GM21528 (cell line): ENCODE results near the gene MRPL58.
A peak's percentile ranks its signal among the peaks of the same experiment; 100 is the strongest.
"Not testable (repeated sequence)": the region's sequence is repeated elsewhere in the genome, so short reads cannot be mapped to it uniquely, and the experiment has no call there.

Source experiments
- ATAC-seq: cut with Tn5 transposase; IDR thresholded peaks from one replicate; pipeline ENCODE4 v1.9.1; 2021; ENCODE audit warnings: mild to moderate bottlenecking, moderate library complexity; ENCODE audit not compliant: unreplicated experiment, low FRiP score

Gene MRPL58

DNA sequence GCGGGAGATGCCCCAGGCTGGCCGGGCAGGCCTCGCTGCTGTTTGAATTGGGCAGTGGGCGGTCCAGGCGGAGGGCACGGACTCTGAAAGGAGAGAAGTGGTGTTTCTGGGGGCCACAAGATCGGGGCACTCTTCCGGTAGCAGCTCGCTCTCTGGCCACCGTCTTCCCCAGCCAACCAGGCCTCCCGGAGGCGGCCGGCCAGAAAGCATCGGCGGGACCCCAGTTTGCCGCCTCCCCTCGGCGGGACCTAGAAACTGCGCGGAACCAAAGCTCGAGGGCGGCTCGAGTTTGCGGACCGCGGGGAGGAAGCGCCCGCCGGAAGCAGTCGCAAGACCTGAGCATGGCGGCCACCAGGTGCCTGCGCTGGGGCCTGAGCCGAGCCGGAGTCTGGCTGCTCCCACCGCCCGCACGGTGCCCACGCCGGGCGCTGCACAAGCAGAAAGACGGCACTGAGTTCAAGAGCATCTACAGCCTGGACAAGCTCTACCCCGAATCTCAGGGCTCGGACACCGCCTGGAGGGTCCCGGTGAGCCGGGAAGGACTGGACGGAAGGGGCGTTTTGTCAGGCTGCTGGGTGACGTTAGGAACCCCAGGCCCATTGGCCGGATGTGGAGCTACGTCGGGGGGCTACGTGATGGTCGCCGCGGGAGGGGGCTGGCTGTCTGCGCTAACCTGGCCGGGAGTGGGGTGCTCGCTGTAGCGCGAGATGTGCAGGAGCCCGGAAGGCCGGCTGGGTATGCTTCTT is at the start of gene MRPL58:
Gene MRPL58 (plus strand): TSS at position 325 of the 746 bp plus-strand sequence. CDS start 17 bp downstream, at position 342.
- peak; percentile 83 for ATAC-seq

DNA sequence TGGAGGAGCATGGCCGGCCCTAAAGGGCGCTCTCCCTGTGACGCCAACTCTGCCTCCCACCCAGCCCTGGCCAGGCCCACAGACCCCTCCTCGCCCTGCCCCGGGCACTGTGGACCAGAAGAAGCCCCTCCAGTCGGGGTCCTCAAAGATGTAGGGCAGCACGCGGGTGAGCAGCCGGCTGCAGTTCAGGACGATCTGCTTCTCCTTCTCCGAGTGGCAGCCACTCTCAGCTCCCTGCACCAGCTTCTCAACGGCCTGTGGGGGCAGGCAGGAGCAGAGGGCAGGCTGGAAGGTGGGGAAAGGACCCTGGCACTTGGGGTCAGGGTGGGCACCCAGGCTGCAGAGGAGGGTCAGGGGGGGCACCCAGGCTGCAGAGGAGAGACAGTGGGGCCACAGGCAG is 48.8 kb upstream of the MRPL58 start:
- ATAC-seq, result no peak

DNA sequence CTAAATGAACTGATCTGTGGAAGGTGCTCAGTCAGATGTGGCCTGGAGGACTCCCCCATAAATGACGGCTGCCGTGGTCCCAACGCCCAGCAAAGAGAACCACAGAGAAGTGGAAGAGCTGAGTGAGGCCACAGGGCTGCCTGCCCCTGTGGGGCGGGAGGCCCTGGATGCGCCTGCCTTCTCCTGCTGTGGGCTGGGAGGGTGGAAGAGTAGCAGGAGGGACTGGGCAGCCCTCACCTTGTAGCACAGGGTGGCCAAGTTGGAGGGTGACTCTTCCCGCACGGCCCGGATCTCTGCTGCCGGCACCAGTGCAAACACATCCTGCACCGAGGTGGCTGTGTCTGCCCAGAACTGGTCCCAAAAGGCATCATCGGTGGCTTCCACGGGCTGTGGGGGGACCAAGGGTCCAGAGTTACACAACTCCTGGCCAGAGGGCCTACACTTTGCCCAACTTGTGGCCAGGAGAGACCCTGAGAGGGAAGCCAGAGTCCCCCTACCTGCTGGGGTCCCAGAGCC is 48.2 kb upstream of the MRPL58 start:
- ATAC-seq, result no peak

DNA sequence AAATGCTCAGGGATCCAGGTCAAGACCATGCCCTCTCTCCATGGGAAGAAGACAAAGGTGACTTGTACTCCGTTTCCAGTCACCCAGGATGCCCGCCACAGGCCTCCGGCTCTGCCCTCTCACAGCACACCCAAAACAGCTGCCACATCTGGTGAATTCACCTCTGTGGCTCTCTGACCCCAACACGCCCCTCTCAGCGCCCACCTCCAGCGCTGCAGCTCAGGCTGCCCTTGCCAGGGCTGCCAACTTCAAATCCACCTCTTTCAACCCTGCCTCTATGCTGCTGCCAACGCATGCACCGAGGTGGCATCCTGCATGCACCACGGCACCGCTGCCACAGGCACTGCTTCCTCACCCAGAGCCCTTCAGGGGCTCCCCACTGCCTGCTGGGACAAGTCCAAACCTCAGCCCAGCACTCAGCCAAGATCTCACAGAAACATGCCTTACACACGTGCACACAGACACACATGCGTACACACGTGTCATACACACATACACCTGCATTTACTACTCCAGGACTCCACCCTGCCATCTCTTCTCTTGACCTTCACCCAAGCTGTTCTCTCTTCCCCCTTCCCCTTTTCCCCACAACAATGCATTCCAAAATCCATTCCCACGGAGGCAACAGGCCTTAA is 47.4 kb upstream of the MRPL58 start:
- ATAC-seq, result no peak

DNA sequence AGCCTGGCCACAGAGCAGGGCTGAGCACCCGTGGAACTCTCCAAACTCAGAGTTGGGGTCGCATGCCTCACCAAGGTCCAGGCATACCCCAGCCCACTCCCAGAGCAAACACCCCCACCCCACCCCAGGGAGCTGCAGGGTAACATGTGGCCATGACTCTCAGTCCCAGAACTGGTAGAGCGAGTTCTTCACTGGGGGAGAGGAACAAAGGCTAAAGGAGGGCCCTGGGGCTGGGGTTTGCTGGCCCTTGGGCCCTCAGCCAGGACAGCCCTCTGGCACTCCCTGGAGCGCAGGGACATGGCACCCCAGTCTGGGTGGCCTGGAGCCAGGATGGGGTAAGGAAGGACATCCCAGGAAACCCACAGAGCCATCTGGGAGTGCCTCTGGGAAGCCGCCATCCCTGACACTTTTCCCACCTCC is 44.1 kb upstream of the MRPL58 start:
- no peak for ATAC-seq

DNA sequence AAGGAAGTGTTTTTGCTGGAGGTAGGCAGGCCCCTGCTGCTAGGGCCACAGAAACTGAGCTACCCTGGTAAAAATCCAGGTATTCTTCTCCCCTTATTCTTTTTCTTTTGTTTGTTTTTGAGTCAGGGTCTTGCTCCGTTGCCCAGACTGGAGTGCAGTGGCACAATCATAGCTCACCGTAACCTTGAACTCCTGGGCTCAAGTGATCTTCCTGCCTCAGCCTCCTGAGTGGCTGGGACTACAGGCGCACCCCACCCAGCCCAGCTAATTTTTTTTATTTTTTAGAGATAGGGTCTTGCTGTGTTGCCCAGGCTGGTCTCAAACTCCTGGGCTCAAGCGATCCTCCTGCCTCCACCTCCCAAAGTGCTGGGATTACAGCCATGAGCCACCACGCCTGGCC is 43.0 kb upstream of the MRPL58 start:
- not testable (repeated sequence) for ATAC-seq

DNA sequence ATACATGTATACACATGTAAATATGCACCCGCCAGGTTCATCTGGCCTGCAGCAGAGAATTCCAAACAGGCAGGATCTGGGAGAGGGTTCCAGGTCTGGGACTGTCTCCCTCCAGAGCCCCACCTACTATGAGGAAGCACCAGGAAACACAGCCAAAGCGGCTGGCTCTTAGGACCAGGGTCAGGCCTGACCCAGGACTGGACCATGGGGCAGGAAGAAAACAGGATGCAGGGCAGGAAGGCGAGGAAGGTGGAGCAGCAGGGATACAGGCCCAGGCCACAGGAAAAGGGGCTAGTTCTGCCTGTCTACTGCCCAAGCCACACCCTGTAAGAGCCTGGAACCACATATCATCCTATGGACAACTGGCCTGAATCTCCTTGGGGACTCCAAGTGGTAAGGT is 42.1 kb upstream of the MRPL58 start:
- ATAC-seq, result no peak

DNA sequence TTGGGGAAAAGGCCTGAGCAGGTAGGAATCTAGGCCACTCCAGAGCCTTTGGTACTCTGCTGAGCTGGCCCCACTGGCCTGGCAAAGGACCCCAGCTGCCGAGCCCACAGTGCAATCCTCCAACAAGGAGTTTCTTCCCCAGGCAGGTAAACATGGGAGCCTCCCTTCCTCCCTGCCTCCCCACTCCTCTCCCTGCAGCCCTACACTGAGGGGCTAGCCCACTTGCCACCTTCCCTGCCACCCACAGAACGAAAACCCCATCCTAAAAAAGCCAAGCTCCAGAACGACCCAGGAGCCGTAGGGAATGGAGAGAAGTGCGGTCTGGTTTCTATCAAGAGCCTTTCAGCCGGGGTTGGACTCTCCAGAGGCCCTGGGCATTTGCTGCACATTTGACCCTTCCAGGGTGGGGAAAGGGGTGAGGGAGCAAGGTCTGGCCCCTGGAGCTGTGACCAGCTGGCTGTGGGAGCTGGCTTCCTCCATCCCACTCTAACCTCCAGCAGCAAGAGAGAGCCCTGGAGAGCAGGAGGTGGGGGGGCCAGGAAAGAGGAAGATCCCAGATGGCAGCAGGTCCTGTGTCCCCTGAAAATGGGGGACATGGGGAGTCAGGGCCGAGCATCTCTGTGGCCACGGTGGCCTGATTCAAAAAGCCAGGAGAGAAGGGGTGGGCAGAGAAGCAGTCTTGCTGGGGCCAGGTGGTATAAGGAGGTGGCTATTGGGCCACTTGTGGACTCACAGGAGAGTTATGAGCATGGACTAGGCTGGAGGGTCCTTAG is 41.2 kb upstream of the MRPL58 start:
- ATAC-seq, result no peak

DNA sequence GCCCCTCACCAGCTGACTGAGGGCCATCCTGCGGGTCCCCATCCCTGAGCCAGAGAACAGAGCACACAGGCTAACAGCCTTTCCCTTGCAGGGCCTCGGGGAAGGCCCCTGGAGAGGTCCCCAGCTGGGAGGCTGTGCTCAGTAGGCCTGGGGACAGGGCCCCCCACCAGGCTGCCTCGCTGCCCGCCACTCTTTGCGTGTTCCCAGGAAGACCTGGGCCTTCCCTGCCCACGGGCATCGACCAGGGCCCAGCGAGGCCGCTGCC is 40.7 kb upstream of the MRPL58 start:
- no peak for ATAC-seq

DNA sequence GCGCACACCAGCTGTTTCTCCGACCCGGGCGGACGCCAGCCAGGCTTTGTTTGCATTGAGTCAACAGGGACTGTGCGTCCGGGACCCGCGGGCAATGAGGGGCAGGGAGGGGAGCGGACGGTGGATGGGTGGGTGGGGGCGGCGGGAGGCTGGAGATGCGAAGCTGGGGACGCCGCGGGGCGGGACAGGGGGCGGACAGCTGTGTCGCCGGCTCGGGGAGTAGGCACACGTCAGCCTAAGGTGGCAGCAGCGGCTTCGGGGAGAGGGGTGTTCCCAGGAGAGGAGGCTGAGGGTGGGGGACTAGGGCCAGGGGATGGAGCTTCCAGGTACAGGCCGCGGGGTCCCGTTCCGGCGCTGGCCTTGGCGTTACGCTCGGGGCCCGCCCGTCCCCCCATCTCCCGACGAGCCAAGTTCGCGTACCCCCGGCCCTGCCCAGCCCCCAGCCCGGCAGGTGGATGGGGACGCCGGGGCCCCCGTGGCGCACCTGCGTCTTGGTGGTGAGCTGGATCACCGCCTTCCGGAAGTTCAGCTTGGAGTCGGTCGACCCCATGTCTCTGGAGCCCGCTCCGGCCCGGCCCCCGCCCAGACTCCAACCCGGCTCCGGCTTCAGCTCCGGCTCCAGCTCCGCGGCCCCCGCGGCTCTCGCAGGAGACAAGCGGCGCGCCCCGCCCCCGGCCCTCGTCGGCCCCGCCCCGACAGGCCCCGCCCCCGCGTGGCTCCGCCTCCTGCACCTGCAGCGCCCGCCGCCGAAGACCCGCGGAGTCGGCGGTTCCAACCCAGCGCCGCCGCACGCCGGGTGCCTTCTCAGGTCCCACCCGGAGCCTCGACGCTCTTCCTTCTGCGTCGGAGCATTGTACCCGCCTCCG is 40.1 kb upstream of the MRPL58 start, which contains the start of gene HID1:
Gene HID1 (minus strand): TSS at position 653 of the 866 bp plus-strand sequence. CDS start 103 bp downstream, at position 550.
- ATAC-seq, result no peak

DNA sequence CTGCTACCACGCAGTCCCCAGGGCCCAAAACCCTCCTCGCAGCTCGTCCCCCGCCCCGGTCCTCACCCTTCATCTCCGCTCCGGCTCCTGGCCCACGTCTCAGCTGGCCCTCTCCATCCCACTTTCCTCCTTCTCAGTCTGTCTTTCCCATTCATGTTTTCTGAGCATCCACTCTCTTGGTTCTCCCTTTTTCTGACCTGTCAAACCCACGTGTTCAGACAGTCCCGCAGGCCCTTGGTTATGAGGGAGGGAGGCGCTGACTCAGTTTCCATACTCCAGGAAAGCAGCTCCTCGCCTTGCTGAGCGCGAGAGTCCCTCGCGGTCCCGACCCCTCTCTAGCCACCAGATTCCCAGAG is 39.5 kb upstream of the MRPL58 start:
- no peak for ATAC-seq

DNA sequence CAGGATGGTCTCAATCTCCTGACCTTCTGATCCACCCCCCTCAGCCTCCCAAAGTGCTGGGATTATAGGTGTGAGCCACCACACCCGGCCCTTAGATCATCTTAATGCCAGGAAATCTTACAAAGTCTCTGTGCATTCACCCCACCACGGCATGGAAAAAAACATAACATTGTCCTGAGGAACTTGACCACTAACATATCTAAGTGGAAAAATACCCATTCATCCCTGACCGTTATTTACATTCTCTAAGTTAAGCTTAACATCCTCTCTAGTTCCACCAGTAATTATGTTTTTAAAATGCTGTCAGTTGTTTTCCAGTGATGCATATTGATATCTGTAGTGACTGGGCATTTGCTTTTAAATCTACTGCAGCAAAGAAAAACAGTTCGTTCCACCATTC is 36.5 kb upstream of the MRPL58 start:
- ATAC-seq, result no peak

DNA sequence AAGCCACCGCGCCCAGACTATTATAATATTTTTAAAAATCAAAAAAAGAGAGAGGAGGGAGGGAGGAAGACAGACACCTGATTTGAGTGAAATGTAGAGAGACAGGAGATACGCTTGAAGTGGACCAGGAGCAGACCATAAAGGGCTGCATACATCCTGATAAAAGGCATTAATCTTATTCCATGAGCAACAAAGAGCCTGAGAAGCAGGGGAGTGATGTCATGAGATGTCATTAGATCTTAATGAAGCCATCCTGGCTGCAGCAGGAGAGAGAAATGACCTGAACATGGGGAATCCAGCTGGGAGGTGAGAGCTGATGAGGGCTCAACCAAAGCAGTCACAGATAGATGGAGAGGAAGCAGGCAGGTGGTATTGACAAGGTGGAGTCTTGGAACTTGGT is 34.7 kb upstream of the MRPL58 start:
- no peak for ATAC-seq

DNA sequence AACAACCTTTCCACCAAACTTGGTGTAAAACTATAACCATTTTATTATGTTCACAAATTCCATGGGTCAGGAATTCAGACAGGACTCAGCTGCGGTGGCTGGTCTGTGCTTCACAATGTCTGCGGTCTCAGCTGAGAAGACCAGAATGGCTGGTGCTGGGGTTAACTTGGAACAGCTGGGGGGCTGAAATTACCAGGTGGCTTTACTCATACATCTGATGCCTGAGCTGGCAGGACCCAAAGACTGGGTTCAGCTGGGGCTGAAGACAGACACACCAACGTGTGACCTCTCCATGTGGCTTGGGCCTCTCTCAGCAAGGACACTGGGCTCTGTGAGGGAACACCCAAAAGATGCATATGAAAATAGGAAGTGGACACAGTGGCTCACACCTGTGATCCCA is 34.2 kb upstream of the MRPL58 start:
- ATAC-seq, result no peak

DNA sequence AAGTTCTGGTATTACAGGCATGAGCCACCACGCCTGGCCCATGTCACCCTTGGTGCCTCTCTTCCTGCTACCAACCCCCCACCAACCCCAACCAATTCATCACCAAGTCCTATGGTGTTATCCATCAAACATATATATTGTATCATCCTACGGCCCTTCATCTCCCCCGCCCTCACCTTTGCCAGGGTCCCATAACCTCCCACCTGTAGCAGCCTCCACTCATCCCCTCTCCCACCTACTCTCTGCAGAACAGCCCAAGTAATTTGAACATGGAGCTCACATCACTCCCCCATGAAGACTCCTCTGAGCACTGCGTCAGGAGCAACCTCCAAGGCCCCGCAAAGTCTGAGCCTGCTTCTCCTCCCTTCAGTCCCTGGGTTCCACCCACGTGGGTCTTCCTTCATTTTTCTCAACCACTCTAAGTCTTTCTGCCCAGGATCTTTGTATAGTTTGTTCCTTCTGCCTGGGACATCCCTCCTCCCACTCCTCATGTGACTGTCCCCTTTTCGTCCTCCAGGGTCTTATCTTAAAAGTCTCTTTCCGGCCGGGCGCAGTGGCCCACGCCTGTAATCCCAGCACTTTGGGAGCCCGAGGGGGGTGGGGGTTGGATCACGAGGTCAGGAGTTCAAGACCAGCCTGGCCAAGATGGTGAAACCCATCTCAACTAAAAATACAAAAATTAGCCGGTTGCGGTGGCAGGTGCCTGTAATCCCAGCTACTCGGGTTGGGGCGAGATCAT is 32.9 kb upstream of the MRPL58 start:
- ATAC-seq, result no peak

DNA sequence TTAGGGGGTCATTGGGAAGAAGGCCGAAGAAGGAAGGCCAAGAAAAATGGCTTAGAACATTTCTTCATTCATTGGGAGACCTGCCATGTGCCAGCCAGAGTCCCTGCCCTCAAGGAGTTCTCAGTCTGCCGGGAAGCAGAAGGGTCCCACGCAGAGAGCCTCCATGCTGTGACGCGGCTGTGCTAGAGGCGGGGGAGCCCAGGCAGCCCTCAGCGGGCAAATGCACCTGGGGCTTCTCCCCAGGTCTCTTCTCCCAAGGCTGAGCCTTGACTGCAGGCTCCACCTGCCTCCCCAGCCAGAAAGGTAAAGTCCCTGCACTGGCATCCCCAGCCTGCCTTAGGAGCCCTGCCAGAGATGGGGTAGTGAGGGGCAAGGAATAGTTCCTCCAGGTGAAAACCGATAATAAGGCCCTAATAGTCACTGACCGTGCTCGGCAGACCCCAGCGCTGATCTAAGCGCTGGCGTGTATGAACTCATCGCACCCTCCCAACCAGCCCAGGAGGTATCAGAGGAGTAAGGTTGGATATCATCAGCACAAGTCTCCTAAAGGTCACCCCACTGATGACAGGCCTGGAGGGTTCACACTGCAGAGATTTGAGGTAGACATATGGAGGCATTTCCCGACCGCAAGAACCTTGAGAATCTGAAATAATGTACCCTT is 31.0 kb upstream of the MRPL58 start:
- ATAC-seq, result no peak

DNA sequence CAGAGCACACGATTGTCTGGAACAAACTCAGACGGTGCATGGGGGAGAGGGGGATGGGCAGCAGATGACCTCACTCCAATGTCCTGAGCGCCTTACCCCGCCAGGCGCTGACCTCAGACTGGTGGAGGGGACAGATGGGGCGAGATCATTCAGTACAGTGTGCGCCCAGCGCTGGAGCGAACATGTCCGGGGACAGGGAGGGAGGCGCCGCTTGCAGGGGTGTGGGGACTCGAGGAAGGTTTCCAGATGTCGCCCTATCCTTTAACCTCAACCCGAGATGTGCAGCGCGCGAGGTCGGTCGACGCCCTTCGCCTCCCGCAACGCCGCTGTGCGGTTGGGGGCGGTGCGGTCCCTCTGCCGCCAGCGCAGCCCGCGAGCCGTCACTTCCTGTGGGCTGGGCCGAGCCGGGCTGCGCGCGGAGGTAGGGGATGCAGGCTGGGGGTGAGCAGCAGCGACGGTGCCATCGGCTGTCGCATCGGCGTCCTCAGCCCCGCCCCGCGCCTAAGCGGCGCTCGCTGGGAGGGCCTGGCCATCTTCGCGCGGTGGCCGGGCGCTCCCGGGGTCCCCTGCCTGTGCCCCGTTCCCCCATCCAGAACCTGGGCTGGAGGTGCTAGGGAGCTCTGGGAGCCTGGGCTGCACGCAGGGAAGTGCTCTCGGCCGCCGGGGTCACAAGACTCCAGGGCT is 30.3 kb upstream of the MRPL58 start:
- no peak for ATAC-seq

DNA sequence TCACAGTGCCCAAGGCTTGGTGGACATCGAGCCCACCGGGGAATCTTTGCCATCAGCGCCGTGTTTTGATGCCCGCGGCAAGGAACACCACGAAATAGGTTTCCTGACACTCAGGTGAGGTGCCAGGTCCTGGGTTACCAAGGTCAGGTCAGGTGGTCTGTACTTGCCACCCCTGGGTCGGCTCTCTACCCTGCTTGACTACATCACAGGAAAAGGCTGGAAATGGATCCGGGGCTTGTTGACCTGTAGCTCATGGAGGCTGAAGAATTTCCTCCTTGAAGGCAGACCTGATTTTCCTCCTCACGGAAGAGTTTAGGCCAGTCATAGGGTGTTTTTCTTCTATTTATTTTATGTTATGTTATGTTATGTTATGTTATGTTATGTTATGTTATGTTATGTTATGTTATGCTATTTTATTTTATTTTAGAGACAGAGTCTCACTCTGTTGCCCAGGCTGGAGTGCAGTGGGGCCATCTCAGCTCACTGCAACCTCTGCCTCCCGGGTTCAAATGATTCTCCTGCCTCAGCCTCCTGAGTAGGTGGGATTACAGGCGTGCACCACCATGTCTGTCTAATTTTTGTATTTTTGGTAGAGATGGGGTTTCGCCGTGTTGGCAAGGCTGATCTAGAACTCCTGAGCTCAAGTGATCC is 29.7 kb upstream of the MRPL58 start:
- ATAC-seq, result not testable (repeated sequence)
